GM23338 (cell line): ENCODE measurements around the gene RWDD2A. TPM values are rescaled to one million over a fixed set of nuclear protein-coding genes. Genes with fewer than 3 reads are reported as not detected.

Source experiments
- ATAC-seq: fragments of 200-7000 bp; cut with Tn5 transposase; 3 replicates; pipeline ENCODE4 v1.9.1; 2020
- DNase-seq: peaks from one replicate; pipeline ENCODE4 v3.0.0-alpha.2; 2015; ENCODE audit warnings: low spot score
- H2AFZ ChIP-seq: fragments of 200-600 bp; sonication (generic); 2 replicates; pipeline ENCODE4 v1.8.0; 2016; ENCODE audit warnings: antibody characterized with exemption, mild to moderate bottlenecking, moderate library complexity
- H3F3A ChIP-seq: fragments of 200-600 bp; sonication (generic); replicated peaks from 2 replicates; pipeline ENCODE4 v1.8.0; 2017; ENCODE audit warnings: antibody characterized with exemption, mixed run types, low read depth
- H3K27ac ChIP-seq: fragments of 200-600 bp; sonication (generic); 2 replicates; pipeline ENCODE4 v1.6.1; 2016; ENCODE audit warnings: low read depth
- H3K27me3 ChIP-seq: fragments of 200-600 bp; sonication (generic); 2 replicates; pipeline ENCODE4 v1.8.0; 2016; ENCODE audit warnings: mild to moderate bottlenecking, mixed run types, moderate library complexity; ENCODE audit not compliant: insufficient read depth
- H3K36me3 ChIP-seq: fragments of 200-600 bp; sonication (generic); 2 replicates; pipeline ENCODE4 v1.8.0; 2016; ENCODE audit warnings: mild to moderate bottlenecking; ENCODE audit not compliant: insufficient read depth
- H3K4me1 ChIP-seq: fragments of 200-600 bp; sonication (generic); 2 replicates; pipeline ENCODE4 v1.8.0; 2016; ENCODE audit warnings: mild to moderate bottlenecking, moderate library complexity; ENCODE audit not compliant: insufficient read depth
- H3K4me2 ChIP-seq: fragments of 200-600 bp; sonication (generic); 2 replicates; pipeline ENCODE4 v1.7.1; 2017; ENCODE audit warnings: mixed run types
- H3K4me3 ChIP-seq: fragments of 200-600 bp; sonication (generic); 2 replicates; pipeline ENCODE4 v1.6.1; 2016; ENCODE audit warnings: mixed run types
- H3K79me2 ChIP-seq: fragments of 200-600 bp; sonication (generic); replicated peaks from 2 replicates; pipeline ENCODE4 v1.8.0; 2017; ENCODE audit warnings: mild to moderate bottlenecking; ENCODE audit not compliant: insufficient read depth
- H3K9me2 ChIP-seq: fragments of 200-600 bp; sonication (generic); 2 replicates; pipeline ENCODE4 v1.8.0; 2017; ENCODE audit not compliant: insufficient read depth
- H4K20me1 ChIP-seq: fragments of 200-600 bp; sonication (generic); replicated peaks from 2 replicates; pipeline ENCODE4 v1.8.0; 2017; ENCODE audit warnings: mild to moderate bottlenecking; ENCODE audit not compliant: insufficient read depth
- H3K27ac Mint-ChIP-seq: 2 replicates; pipeline ENCODE4 v1.8.0; 2020; ENCODE audit warnings: inconsistent platforms, mild to moderate bottlenecking, moderate library complexity, mixed read lengths
- H3K27me3 Mint-ChIP-seq: 3 replicates; pipeline ENCODE4 v1.8.0; 2022; ENCODE audit warnings: low read depth, mild to moderate bottlenecking, moderate library complexity, mixed read lengths, inconsistent platforms; ENCODE audit not compliant: insufficient read depth, poor library complexity
- H3K36me3 Mint-ChIP-seq: 3 replicates; pipeline ENCODE4 v1.8.0; 2021; ENCODE audit warnings: low read depth, mild to moderate bottlenecking, inconsistent platforms, moderate library complexity, mixed read lengths
- H3K4me1 Mint-ChIP-seq: 3 replicates; pipeline ENCODE4 v1.8.0; 2020; ENCODE audit warnings: mild to moderate bottlenecking, inconsistent platforms, mixed read lengths
- H3K4me3 Mint-ChIP-seq: 3 replicates; pipeline ENCODE4 v1.8.0; 2021; ENCODE audit warnings: moderate library complexity, mild to moderate bottlenecking, inconsistent platforms, mixed read lengths
- H3K9me3 Mint-ChIP-seq: 3 replicates; pipeline ENCODE4 v1.8.0; 2020; ENCODE audit warnings: moderate library complexity, mild to moderate bottlenecking, inconsistent platforms, mixed read lengths
- CREB1 ChIP-seq: fragments of 250-450 bp; sonication (Bioruptor Pico); IDR thresholded peaks from 2 replicates; pipeline ENCODE4 v1.5.0; 2020; ENCODE audit warnings: low read depth, mild to moderate bottlenecking, moderate library complexity
- ETS1 ChIP-seq: IDR thresholded peaks from 2 replicates; pipeline ENCODE4 v1.6.1; 2016; ENCODE audit warnings: antibody characterized with exemption
- EZH2 ChIP-seq: fragments of 200-600 bp; sonication (generic); IDR thresholded peaks from one replicate; pipeline ENCODE4 v1.8.0; 2017; ENCODE audit warnings: antibody characterized with exemption, mild to moderate bottlenecking, low read depth; ENCODE audit not compliant: unreplicated experiment
- EZH2phosphoT487 ChIP-seq: fragments of 200-600 bp; sonication (generic); IDR thresholded peaks from one replicate; pipeline ENCODE4 v1.8.1; 2018; ENCODE audit warnings: antibody characterized with exemption; ENCODE audit not compliant: unreplicated experiment
- JUNB ChIP-seq: IDR thresholded peaks from one replicate; pipeline ENCODE4 v1.6.1; 2016; ENCODE audit warnings: antibody characterized with exemption; ENCODE audit not compliant: unreplicated experiment
- NANOG ChIP-seq: IDR thresholded peaks from 2 replicates; pipeline ENCODE4 v1.6.1; 2016; ENCODE audit warnings: antibody characterized with exemption, borderline replicate concordance
- POLR2AphosphoS5 ChIP-seq: IDR thresholded peaks from 2 replicates; pipeline ENCODE4 v1.6.1; 2016; ENCODE audit warnings: antibody characterized with exemption, low read depth
- STAT1 ChIP-seq: IDR thresholded peaks from one replicate; pipeline ENCODE4 v1.6.1; 2016; ENCODE audit warnings: antibody characterized with exemption; ENCODE audit not compliant: unreplicated experiment
- ZNF114 ChIP-seq: fragments of 250-450 bp; sonication (Bioruptor Pico); IDR thresholded peaks from 2 replicates; pipeline ENCODE4 v1.5.0; 2020; ENCODE audit warnings: mild to moderate bottlenecking, moderate library complexity
- ZNF331 ChIP-seq: fragments of 250-450 bp; sonication (Bioruptor Pico); IDR thresholded peaks from 2 replicates; pipeline ENCODE4 v1.5.0; 2020; ENCODE audit warnings: low read depth, mild to moderate bottlenecking, moderate library complexity
- ZNF462 ChIP-seq: fragments of 250-450 bp; sonication (Bioruptor Pico); IDR thresholded peaks from 2 replicates; pipeline ENCODE4 v1.5.0; 2020; ENCODE audit warnings: mild to moderate bottlenecking, moderate library complexity
- polyA plus RNA-seq: library from polyadenylated mRNA; unstranded; fragments of >200 nt; fragmentation: Nextera tagmentation; extraction: Ambion mirVana; gene quantifications from 2 replicates; pipeline ENCODE4 v1.2.1, GENCODE V29; 2016
- total RNA-seq: library from RNA; depleted of rRNA; stranded (reverse); fragments of >200 nt; shearing (Covaris generic); gene quantifications from 2 replicates; pipeline ENCODE4 v1.2.3, GENCODE V29; 2014
- TF ChIP-seq, protein P1 (sequence below): IDR thresholded peaks from one replicate; pipeline ENCODE4 v1.6.1; 2018; ENCODE audit warnings: antibody characterized with exemption; ENCODE audit not compliant: unreplicated experiment

RWDD2A gene
- total and polyA plus RNA-seq, 2 experiments from 2014 or later: 3.1 to 3.7 TPM

GRCh38 chr6:83192456-83192855 lies 701 bp upstream of the RWDD2A start (continued):
- TF ChIP-seq, protein P1, sequence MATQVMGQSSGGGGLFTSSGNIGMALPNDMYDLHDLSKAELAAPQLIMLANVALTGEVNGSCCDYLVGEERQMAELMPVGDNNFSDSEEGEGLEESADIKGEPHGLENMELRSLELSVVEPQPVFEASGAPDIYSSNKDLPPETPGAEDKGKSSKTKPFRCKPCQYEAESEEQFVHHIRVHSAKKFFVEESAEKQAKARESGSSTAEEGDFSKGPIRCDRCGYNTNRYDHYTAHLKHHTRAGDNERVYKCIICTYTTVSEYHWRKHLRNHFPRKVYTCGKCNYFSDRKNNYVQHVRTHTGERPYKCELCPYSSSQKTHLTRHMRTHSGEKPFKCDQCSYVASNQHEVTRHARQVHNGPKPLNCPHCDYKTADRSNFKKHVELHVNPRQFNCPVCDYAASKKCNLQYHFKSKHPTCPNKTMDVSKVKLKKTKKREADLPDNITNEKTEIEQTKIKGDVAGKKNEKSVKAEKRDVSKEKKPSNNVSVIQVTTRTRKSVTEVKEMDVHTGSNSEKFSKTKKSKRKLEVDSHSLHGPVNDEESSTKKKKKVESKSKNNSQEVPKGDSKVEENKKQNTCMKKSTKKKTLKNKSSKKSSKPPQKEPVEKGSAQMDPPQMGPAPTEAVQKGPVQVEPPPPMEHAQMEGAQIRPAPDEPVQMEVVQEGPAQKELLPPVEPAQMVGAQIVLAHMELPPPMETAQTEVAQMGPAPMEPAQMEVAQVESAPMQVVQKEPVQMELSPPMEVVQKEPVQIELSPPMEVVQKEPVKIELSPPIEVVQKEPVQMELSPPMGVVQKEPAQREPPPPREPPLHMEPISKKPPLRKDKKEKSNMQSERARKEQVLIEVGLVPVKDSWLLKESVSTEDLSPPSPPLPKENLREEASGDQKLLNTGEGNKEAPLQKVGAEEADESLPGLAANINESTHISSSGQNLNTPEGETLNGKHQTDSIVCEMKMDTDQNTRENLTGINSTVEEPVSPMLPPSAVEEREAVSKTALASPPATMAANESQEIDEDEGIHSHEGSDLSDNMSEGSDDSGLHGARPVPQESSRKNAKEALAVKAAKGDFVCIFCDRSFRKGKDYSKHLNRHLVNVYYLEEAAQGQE: no peak
- TF ChIP-seq NANOG: no peak
- no peak for TF ChIP-seq STAT1

DNA sequence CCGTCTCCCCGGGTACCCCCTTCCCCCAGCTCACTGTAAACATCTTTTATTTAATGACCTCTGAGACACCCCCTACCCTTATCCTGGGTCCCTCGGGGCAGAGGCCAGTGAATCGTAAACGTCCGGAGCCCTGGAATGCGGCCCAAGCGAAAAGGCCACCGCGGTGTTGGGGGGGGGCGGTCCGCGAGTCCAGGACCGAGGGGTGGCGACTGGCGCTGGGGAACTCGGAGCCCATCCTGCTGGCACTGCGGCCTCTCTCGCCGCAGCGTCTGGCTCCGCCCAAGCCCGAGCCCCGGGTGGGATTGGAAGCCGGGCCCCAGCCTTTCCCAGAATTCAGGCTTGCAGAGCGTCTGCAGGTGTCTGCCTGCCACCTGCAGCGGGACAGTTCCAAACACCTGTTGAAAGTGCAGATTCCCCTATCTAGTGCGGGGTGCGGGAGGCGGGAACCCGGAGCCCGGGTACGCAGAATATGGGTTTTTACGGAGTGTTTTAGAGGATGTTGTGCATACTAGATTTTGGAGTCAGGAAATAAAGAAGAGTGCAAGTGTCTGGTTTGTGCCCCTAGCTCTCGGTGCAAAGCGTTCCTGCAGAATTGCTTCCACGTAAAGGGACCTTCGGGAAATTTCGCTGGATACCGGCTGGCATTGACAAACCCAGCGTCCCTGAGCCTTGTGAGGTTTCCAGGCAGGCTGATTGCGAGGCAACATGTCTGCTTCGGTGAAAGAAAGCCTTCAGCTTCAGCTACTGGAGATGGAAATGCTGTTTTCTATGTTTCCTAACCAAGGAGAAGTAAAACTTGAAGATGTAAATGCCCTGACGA lies 800 bp downstream of the RWDD2A start:
- Histone ChIP-seq H3F3A (no peaks in the 10 kb centered on the region), H4K20me1 (peaks cover 21% of the 10 kb centered on the region), H3K4me2 (peak overlapping the region; percentile 90), H3K27ac (peak overlapping the region; percentile 81), H3K4me1 (peaks cover 4% of the 10 kb centered on the region), H2AFZ (peak overlapping the region; percentile 96), H3K4me3 (peak overlapping the region; percentile 96), H3K9me2 (no peaks in the 10 kb centered on the region), H3K36me3 (peaks cover 18% of the 10 kb centered on the region), H3K27me3 (no peaks in the 10 kb centered on the region), H3K79me2 (peaks cover 37% of the 10 kb centered on the region)
- peaks cover 15% of the 10 kb centered on the region for H3K36me3 Mint-ChIP-seq
- H3K4me1 Mint-ChIP-seq: peaks cover 16% of the 10 kb centered on the region; the same call in 2 of the 3 replicates
- H3K27ac Mint-ChIP-seq: peak overlapping the region; percentile 27
- ATAC-seq (peak; percentile 86), DNase-seq (peak; percentile 92)
- H3K27me3 Mint-ChIP-seq: peaks cover 10% of the 10 kb centered on the region
- no peaks in the 10 kb centered on the region for H3K9me3 Mint-ChIP-seq
- H3K4me3 Mint-ChIP-seq: peak overlapping the region; percentile 98
- TF ChIP-seq ETS1 (no peak), STAT1 (no peak), ZNF114 (CRISPR knock-in tag) (no peak), ZNF331 (no peak), ZNF462 (CRISPR knock-in tag) (no peak), JUNB (no peak), NANOG (no peak), CREB1 (no peak), EZH2 (no peak), POLR2AphosphoS5 (no peak), EZH2phosphoT487 (no peak)
